ENCODE measurements around the gene KCTD18.

KCTD18 gene

GRCh38 chr2:200461846-200462710, 47.8 kb downstream of the KCTD18 start:
- no peaks in the 10 kb centered on the region for H3K4me1 ChIP-seq (ENCODE audit: insufficient read depth, poor library complexity, severe bottlenecking)
- peaks cover 41% of the 10 kb centered on the region for H3K36me3 ChIP-seq (ENCODE audit: low read depth)
- no peak overlapping the region for H3K27ac ChIP-seq (ENCODE audit: poor library complexity, severe bottlenecking)
- no peaks in the 10 kb centered on the region for H3K27me3 ChIP-seq (ENCODE audit: insufficient read depth, poor library complexity, severe bottlenecking)
- TF ChIP-seq, protein P1, sequence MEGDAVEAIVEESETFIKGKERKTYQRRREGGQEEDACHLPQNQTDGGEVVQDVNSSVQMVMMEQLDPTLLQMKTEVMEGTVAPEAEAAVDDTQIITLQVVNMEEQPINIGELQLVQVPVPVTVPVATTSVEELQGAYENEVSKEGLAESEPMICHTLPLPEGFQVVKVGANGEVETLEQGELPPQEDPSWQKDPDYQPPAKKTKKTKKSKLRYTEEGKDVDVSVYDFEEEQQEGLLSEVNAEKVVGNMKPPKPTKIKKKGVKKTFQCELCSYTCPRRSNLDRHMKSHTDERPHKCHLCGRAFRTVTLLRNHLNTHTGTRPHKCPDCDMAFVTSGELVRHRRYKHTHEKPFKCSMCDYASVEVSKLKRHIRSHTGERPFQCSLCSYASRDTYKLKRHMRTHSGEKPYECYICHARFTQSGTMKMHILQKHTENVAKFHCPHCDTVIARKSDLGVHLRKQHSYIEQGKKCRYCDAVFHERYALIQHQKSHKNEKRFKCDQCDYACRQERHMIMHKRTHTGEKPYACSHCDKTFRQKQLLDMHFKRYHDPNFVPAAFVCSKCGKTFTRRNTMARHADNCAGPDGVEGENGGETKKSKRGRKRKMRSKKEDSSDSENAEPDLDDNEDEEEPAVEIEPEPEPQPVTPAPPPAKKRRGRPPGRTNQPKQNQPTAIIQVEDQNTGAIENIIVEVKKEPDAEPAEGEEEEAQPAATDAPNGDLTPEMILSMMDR (IDR thresholded peaks at IDR 0.05; ENCODE audit: poor library complexity, severe bottlenecking) = no peak
- H3K4me3 ChIP-seq (ENCODE audit: severe bottlenecking) = no peak overlapping the region
- ATAC-seq (ENCODE audit: low read depth) (no peak), DNase-seq (ENCODE audit: low spot score) (no peak)
- no peaks in the 10 kb centered on the region for H3K9me3 ChIP-seq (ENCODE audit: severe bottlenecking)

DNA sequence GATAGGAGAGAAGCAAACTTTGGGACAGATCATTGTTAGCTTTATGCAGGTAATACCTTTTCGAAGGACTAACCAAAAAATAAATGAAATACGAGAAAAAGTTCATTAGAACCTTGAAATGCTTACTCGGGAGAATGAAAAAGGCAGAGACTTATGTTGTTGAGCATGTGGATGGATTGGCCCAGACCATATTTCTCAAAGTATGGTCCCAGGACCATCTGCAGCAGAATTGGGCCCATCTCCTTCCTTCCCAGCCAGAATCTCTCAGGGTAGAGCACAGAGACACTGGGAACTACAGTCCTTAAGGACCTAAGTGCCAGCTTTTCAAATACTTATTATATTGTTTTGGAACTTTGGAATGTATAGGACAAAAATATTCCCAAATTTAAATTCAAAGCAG, 50.8 kb downstream of the KCTD18 start:
- no peak overlapping the region for H3K27ac ChIP-seq (ENCODE audit: poor library complexity, severe bottlenecking)
- TF ChIP-seq, protein P1 (IDR thresholded peaks at IDR 0.05; ENCODE audit: poor library complexity, severe bottlenecking) = no peak
- peaks cover 28% of the 10 kb centered on the region for H3K36me3 ChIP-seq (ENCODE audit: low read depth)

GRCh38 chr2:200456567-200456966, 53.3 kb downstream of the KCTD18 start:
- no peak for DNase-seq (ENCODE audit: low spot score)
- Histone ChIP-seq H3K4me3 (ENCODE audit: severe bottlenecking) (no peak overlapping the region), H3K36me3 (ENCODE audit: low read depth) (peaks cover 15% of the 10 kb centered on the region), H3K27me3 (ENCODE audit: insufficient read depth, poor library complexity, severe bottlenecking) (no peaks in the 10 kb centered on the region), H3K9me3 (ENCODE audit: severe bottlenecking) (no peaks in the 10 kb centered on the region), H3K27ac (ENCODE audit: poor library complexity, severe bottlenecking) (no peak overlapping the region), H3K4me1 (ENCODE audit: insufficient read depth, poor library complexity, severe bottlenecking) (no peaks in the 10 kb centered on the region)
- TF ChIP-seq, protein P1 (IDR thresholded peaks at IDR 0.05; ENCODE audit: poor library complexity, severe bottlenecking) = no peak
- no peak for ATAC-seq (ENCODE audit: low read depth)

More for the DNA sequence above, 50.8 kb downstream of the KCTD18 start:
- H3K27me3 ChIP-seq (ENCODE audit: insufficient read depth, poor library complexity, severe bottlenecking) = no peaks in the 10 kb centered on the region
- H3K4me3 ChIP-seq (ENCODE audit: severe bottlenecking) = no peak overlapping the region
- DNase-seq (ENCODE audit: low spot score) (no peak), ATAC-seq (ENCODE audit: low read depth) (no peak)
- H3K9me3 ChIP-seq (ENCODE audit: severe bottlenecking) = no peaks in the 10 kb centered on the region
- no peaks in the 10 kb centered on the region for H3K4me1 ChIP-seq (ENCODE audit: insufficient read depth, poor library complexity, severe bottlenecking)

DNA sequence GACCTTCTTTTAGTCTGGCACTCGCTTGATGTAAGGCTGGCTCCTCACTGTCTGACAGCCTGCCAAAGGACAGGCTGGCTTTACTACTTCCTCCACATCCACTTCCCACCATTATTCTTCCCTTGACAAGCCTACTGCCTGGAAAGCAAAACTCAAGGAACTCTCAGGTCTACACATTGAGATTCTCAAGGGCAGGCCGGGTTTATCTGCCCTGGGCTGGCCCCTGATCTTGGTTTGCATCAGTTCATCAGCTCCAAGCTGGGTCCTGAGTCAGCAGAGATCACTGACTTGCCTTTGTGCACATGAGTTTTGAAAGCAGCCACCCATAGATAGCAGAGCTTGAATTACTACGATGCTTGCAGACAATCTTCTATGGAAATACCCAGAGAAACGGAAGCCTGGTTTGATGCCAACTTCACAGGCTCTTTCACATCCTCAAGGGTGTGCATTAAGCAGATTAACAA, 53.9 kb downstream of the KCTD18 start:
- DNase-seq (ENCODE audit: low spot score) (no peak), ATAC-seq (ENCODE audit: low read depth) (no peak)
- no peaks in the 10 kb centered on the region for H3K9me3 ChIP-seq (ENCODE audit: severe bottlenecking)
- TF ChIP-seq, protein P1 (IDR thresholded peaks at IDR 0.05; ENCODE audit: poor library complexity, severe bottlenecking) = no peak
- H3K27me3 ChIP-seq (ENCODE audit: insufficient read depth, poor library complexity, severe bottlenecking) = no peaks in the 10 kb centered on the region
- no peak overlapping the region for H3K4me3 ChIP-seq (ENCODE audit: severe bottlenecking)
- H3K27ac ChIP-seq (ENCODE audit: poor library complexity, severe bottlenecking) = no peak overlapping the region
- peaks cover 10% of the 10 kb centered on the region for H3K36me3 ChIP-seq (ENCODE audit: low read depth)
- H3K4me1 ChIP-seq (ENCODE audit: insufficient read depth, poor library complexity, severe bottlenecking) = no peaks in the 10 kb centered on the region

Data from RWPE2 (cell line).